GF-D8 (cell line): ENCODE measurements around the gene P3H3.
"Not testable (repeated sequence)": the region's sequence is repeated elsewhere in the genome, so short reads cannot be mapped to it uniquely, and the experiment has no call there.

ENCODE experiments used
- DNase-seq: peaks from one replicate; lab custom pipeline; 2025; lab: John Stamatoyannopoulos, UW

P3H3 gene

DNA sequence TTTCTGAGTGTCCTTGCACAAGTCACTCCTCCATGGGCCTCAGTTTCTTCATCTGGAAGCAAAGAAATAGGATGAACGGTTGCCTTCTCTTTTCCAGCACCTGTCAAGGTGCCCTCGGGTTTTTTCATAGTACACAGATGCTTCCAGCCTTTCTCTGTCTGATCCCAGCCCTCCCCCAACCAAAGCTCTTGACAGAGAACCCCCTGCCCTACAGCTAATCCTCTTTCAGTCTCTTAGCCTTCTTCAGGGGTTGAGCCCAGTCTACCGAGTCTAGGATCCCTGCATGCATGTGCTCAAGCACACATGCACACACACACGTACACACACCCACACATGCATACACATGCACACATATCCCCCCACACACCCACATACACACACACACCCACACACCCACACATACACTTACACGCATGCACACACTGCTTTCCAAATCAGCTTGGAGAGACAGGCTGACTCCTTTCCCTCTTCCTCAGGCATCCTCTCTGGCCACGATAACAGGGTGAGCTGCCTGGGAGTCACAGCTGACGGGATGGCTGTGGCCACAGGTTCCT lies 18.2 kb downstream of the P3H3 start:
- no peak for DNase-seq

GRCh38 chr12:6847676-6848075 lies 19.5 kb downstream of the P3H3 start:
- DNase-seq, result no peak

DNA sequence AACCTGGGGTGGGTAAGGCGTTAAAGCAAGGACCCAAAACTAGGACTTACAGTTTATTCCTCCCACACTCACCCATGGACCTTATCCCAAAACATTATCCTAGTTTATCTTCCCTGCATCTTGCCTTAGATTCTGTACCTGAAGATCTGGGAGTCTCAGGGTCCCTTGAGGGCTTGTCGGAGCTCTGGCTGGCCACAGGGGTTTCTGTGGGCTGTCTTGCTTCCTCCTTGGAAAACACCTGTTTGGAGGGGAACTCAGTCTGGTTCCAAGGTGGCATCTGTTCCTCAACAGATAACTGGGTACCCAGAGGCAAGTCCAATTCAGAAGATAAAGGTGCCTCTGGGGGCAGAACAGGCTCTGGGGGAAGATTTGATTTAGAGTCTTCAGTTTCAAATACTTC lies 21.2 kb downstream of the P3H3 start:
- DNase-seq, result no peak

- no peak for DNase-seq
Measured at GRCh38 chr12:6849976-6850560, 21.9 kb downstream of the P3H3 start.

GRCh38 chr12:6850796-6851152 lies 22.6 kb downstream of the P3H3 start:
- no peak for DNase-seq

DNA sequence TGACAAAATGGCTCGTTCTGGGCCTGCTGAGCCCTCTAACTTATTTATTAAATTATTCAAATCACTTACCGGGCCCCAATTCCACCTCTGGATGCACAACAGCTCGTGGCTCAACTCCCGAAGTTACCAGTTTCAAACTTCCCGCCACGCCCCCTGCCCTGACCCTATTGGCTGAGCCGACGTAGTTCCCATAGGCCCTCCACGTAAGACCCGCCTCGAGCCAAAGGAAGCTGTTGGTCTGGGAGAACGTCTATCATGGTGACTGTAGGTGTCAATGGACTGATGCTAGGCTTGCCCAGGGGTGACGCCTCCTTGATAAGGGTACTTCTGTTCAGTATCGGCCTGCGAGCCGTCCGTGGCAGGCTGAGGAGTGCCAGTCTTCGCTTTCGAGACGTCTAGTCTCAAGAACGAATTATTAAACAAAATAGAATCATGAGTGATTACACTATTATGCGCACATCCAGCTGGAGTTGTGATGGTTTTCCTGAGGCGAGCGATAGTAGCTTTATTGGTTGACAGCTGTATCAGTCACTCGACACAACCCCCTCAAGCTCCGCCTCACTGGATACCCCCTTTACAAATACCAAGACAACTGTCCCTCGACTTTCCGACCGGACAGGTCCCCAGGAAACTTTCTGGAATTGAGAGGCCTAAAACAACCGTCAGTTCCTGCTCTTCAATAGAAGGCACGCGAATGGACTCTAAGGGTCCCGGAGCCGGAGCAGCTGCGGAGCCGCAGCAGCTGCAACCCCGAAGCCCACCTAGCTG lies 23.1 kb downstream of the P3H3 start, which contains the start of gene CDCA3:
Gene CDCA3 (minus strand): TSS at position 134 of the 768 bp plus-strand sequence. CDS start 334 bp downstream, outside the sequence.
- peak; percentile 93 for DNase-seq

DNA sequence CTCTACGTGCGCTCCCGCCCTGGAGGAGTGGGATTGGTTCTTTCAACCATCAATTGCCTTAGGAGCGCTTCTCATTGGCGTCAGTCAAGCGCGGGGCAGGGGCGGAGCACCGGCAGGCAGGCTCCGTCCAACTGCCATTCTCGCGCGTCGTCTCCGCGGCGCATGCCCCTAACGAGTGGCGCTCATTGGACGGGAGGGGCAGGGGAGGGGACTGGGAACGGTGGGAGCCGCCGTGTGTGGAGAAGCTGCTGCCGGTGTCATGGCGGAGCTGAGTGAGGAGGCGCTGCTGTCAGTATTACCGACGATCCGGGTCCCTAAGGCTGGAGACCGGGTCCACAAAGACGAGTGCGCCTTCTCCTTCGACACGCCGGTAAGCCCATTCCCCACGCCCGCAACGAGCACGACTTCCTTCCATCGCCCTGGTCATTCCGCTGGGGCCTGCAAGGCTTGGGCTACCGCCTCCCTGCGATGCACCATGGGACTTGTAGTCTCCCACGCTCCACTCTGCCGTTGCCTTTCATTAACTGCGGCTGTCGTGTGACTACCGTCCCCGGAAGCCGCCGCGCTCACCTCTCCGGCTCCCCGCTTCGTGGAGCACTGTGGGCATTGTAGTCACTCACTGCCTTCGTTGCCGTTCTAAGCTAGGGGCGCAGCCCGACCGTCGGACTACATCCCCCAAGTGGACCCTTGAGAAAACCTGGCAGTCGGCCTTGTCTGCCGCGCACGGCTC lies 23.9 kb downstream of the P3H3 start, which contains the start of gene USP5:
Gene USP5 (plus strand): TSS at position 230 of the 730 bp plus-strand sequence. CDS start 30 bp downstream, at position 260.
- peak; percentile 98 for DNase-seq

DNA sequence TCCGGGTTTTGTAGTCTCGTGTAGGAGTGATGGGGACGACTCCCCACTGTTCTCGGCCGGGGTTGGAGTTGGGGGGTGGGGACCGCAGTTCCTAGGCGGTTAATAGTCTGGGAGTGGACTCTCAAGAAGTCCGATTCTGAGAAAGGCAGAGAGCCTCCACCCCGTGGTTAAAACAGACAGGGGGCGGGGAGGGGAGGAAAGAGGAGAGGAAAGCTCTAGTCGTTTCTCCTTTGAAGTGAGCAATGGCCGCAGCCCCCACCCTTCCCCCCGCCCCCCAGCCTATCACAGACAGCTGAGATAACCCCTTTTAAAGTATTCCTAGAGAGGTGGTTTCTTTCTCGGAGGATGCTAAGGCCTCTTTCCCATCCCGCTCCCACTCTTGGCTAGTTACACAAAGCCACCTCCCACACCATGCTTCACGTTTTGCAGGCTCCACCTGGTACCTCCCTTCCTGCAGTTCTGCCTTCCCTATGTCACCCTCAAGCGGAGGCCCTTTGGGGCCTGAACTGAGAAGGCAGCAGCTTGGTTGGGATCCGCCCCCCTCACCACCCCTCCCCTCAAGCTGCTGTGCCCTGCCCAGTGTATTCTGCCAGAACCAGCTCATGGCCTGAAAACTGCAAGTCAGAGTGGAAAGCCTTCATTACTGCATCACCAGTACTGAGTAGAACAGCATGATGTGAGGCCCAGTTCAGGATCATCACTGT lies 24.6 kb downstream of the P3H3 start:
- DNase-seq, result peak; percentile 14

DNA sequence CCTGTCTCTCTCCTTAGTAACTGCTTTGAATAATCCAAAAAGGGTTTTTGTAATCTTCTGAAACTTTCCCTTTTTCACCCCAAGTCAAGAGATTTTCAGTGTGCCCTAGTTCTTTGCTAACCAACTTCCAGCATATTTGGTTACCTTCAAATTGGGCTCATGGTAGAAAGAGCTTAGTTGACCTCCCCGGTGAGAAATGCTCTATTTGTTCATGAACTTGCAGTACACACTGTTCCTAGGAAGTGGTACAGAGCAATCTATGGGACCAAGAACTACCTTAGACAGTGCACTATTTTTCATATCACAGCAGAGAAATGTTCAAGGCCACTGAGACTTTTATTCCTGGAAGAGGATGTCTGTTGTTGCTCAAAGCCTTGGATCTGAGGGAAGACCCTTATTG lies 25.4 kb downstream of the P3H3 start:
- DNase-seq, result no peak

- no peak for DNase-seq
Measured at GRCh38 chr12:6854036-6854435, 25.8 kb downstream of the P3H3 start.

- DNase-seq, result no peak
Measured at GRCh38 chr12:6855322-6855721, 27.1 kb downstream of the P3H3 start.

- no peak for DNase-seq
Measured at GRCh38 chr12:6858799-6859198, 30.6 kb downstream of the P3H3 start.

GRCh38 chr12:6860116-6860515 lies 31.9 kb downstream of the P3H3 start:
- no peak for DNase-seq

DNA sequence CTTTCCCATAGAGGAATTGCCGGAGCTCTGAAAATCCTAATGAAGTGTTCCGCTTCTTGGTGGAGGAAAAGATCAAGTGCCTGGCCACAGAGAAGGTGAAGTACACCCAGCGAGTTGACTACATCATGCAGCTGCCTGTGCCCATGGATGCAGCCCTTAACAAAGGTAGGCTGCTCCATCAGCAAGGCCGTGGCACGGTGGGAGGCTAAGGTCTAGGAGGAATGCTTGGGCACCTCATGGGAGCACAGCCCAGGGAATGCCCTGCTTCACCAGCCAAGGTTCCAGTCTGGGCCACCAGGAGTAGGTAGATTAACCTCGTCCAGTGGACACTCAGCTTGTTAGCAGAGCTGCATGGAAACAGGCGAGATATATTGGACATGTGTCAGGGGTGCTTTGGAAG lies 32.7 kb downstream of the P3H3 start:
- no peak for DNase-seq

DNA sequence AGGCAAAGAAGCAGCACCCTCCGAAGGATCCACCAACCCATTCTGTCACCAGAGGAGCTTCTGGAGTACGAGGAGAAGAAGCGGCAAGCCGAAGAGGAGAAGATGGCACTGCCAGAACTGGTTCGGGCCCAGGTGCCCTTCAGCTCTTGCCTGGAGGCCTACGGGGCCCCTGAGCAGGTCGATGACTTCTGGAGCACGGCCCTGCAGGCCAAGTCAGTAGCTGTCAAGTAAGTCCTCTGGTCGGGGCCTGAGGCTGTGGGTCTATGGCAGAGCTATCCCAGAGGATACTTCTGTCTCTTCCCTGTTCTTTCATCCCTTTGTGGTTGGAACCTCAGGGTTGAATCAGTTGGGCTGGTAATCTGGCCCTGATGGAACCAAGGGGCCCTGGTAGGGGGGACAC lies 33.2 kb downstream of the P3H3 start:
- DNase-seq, result no peak

DNA sequence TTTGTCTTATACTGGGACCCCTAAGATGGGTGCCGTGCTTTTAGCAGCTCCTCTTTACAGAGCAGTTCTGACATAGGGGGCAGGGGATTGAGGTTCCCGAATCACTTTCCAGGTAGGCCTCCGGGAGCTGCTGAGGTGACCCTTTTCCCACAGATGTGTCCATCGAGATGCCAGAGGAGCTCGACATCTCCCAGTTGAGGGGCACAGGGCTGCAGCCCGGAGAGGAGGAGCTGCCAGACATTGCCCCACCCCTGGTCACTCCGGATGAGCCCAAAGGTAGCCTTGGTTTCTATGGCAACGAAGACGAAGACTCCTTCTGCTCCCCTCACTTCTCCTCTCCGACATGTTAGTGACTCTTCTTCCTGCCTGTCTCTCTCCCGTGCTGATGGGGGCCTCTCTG lies 34.8 kb downstream of the P3H3 start:
- DNase-seq, result no peak

DNA sequence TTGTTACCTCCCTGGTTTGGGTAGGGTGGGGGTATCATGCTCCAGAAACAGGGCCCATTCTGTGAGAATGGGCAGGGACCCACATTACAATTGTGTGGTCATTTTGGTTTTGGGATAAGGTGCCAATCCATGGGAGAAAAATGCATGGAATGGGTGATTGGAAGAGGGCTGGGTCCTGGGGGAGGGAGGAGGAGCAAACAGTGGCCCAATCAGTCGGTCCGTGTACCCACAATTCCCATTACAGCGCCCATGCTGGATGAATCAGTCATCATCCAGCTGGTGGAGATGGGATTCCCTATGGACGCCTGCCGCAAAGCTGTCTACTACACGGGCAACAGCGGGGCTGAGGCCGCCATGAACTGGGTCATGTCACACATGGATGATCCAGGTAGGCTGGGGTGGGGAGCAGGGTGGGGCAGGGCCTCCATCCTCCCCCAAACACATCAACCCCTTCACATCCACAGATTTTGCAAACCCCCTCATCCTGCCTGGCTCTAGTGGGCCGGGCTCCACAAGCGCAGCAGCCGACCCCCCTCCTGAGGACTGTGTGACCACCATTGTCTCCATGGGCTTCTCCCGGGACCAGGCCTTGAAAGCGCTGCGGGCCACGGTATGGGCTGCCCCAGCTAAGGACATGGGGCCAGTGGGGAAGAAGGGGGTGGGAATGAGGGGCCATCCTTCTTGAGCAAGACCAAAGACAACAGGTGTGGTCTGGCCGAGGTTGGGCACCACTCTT lies 35.5 kb downstream of the P3H3 start:
- no peak for DNase-seq

DNA sequence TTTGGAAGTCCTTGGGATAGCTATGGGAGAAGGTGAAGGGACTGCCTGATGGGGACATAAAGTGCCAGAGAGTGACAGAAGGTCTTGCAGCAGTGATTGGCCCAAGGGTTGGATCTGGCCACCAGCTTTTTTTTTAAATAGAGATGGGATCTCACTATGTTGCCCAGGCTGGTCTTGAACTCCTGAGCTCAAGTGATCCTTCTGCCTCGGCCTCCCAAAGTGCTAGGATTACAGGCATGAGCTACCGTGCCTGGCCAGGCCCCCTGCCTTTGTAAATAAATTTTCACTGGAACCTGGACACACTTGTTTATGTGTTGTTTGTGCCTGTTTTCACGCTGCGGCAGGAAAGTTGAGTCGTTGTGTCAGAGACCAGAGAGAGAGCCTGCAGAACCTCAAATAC lies 37.1 kb downstream of the P3H3 start:
- not testable (repeated sequence) for DNase-seq

DNA sequence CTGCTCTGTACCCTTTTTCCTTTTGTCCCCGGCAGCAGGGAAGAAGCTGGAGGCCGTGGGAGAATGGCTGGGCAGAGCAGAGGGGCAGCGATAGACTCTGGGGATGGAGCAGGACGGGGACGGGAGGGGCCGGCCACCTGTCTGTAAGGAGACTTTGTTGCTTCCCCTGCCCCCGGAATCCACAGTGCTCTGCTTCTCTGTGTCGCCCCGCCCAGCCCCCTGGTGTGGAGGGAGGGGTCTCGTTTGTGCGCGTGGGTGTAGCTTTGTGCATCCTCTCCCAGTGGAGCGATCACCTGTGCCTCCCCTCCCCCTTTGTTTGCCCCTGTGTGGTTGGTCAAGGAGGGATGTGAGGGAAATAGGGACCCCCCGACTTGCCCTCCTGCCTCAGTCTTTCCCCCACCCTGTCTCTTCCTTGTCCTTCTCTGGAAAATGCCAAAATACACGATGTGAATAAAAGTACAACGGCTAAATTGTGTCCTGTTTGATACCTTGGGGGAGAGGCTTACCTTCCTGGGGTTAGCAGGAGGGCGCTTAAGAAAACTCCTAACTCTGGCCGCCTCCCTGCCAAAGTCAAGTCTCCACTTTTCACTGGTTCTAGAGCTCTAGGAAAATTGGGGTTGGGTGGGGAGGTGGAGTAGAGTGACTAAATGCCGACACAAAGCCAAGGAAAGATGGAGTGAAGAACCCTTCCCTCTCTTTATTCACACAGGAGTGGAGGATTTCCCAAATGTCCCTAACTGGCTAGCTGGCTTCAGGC lies 38.1 kb downstream of the P3H3 start:
- no peak for DNase-seq

GRCh38 chr12:6866920-6867412 lies 38.8 kb downstream of the P3H3 start:
- DNase-seq, result no peak
